CD4-positive, alpha-beta T cell (primary cell): ENCODE results near the gene DCLRE1C. TPM values are rescaled to one million over a fixed set of nuclear protein-coding genes. Genes with fewer than 3 reads are reported as not detected.

ENCODE experiments used
- ATAC-seq: fragments of 200-7000 bp; cut with Tn5 transposase; one replicate; pipeline ENCODE4 v1.10.0; 2022; ENCODE audit warnings: mild to moderate bottlenecking; ENCODE audit not compliant: poor library complexity
- CTCF ChIA-PET: fragments of 350-600 bp; sonication (Branson Sonifier 250); formaldehyde crosslinking; loops from one replicate; lab custom pipeline; 2021; ENCODE audit warnings: antibody characterized with exemption, inconsistent platforms; lab: Charles Lee
- POLR2A ChIA-PET: fragments of 350-600 bp; sonication (Branson Sonifier 250); formaldehyde crosslinking; loops from one replicate; lab custom pipeline; 2021; ENCODE audit warnings: antibody characterized with exemption, inconsistent platforms; lab: Charles Lee
- DNase-seq, 14 experiments: peaks; one replicate each; pipeline ENCODE4 v3.0.0-alpha.2; 2013 to 2020; ENCODE audit warnings: mixed read lengths in 2 of 14
- H3K27ac ChIP-seq, 2 donors: one replicate each; pipeline versions ENCODE4 v1.5.1 to v1.7.0; 2013; ENCODE audit warnings: low read length in 2 of 2, low read depth in 1 of 2, mild to moderate bottlenecking in 1 of 2
- H3K27me3 ChIP-seq, 2 experiments: 1 replicate in 1 of 2; 2 replicates in 1 of 2; pipeline versions ENCODE4 v1.6.1 to v1.7.0; 2013; ENCODE audit warnings: low read length in 2 of 2, control low read depth in 1 of 2, mild to moderate bottlenecking in 1 of 2, moderate library complexity in 1 of 2; ENCODE audit not compliant: insufficient read depth in 2 of 2, control insufficient read depth in 1 of 2
- H3K36me3 ChIP-seq: one replicate; pipeline ENCODE4 v1.6.1; 2013; ENCODE audit warnings: low read length, control low read depth; ENCODE audit not compliant: insufficient read depth
- H3K4me1 ChIP-seq: one replicate; pipeline ENCODE4 v1.6.1; 2013; ENCODE audit warnings: low read length, control low read depth; ENCODE audit not compliant: insufficient read depth
- H3K4me3 ChIP-seq: one replicate; pipeline ENCODE4 v1.5.1; 2013; ENCODE audit warnings: mild to moderate bottlenecking, low read length, moderate library complexity
- H3K9me3 ChIP-seq, 2 experiments: 1 replicate in 1 of 2; 2 replicates in 1 of 2; pipeline versions ENCODE4 v1.6.1 to v1.7.0; 2013; ENCODE audit warnings: low read length in 2 of 2, mild to moderate bottlenecking in 2 of 2, control low read depth in 1 of 2, moderate library complexity in 1 of 2; ENCODE audit not compliant: control insufficient read depth in 1 of 2, insufficient read depth in 1 of 2
- H3K27ac Mint-ChIP-seq: one replicate; pipeline ENCODE4 v1.8.0; 2020; ENCODE audit warnings: mixed read lengths
- H3K27me3 Mint-ChIP-seq: one replicate; pipeline ENCODE4 v1.8.0; 2021; ENCODE audit warnings: mixed read lengths
- H3K36me3 Mint-ChIP-seq: one replicate; pipeline ENCODE4 v1.8.0; 2021; ENCODE audit warnings: low read depth, mixed read lengths
- H3K4me1 Mint-ChIP-seq: one replicate; pipeline ENCODE4 v1.8.0; 2021; ENCODE audit warnings: low read depth, mixed read lengths
- H3K4me3 Mint-ChIP-seq: one replicate; pipeline ENCODE4 v1.8.0; 2020; ENCODE audit warnings: mild to moderate bottlenecking, mixed read lengths
- H3K9me3 Mint-ChIP-seq: one replicate; pipeline ENCODE4 v1.8.0; 2020; ENCODE audit warnings: mixed read lengths
- intact Hi-C, 2 experiments: fragments of 100-400 bp; cut with DNase I in 1 of 2; cut with micrococcal nuclease in 1 of 2; formaldehyde crosslinking; loops; one replicate each; pipeline versions ENCODE4 v1.15.1 to v1.9.0; 2023 to 2025; cut with DNase I, micrococcal nuclease
- total RNA-seq, 174 experiments: library from RNA in 2 of 174; stranded (reverse) in 2 of 174; gene quantifications; one replicate each; pipeline ENCODE4 v1.2.3 and lab custom pipeline; 2021 to 2026
- TF ChIP-seq, protein P1 (sequence below): fragments of 200-600 bp; IDR thresholded peaks from one replicate; pipeline ENCODE4 v1.8.0; 2022; ENCODE audit warnings: antibody characterized with exemption, mild to moderate bottlenecking

Gene DCLRE1C
- total RNA-seq, 2 experiments from 2014 or later, result 11.0 to 15.4 TPM

DNA sequence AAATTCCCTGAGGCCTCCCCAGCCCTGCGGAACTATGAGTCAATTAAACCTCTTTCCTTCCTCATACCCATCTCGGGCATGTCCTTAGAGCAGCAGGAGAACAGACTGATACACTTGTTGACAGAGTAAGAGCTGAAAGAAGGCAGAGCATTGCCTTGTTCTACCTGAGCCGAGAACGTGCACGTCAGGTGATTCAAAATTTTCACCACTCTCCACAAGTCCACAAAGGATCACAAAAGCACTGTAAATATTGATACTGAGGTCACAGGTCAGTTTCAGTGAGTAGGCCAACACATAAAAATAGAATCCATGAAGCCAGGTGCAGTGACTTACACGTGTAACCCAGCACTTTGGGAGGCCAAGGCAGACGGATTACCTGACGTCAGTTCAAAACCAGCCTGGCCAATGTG, 27.8 kb downstream of the DCLRE1C start:
- Histone ChIP-seq H3K4me1 (no peaks in the 10 kb centered on the region), H3K27me3 (no peaks in the 10 kb centered on the region), H3K36me3 (peaks cover 77% of the 10 kb centered on the region), H3K9me3 (no peaks in the 10 kb centered on the region), H3K27ac (no peak overlapping the region), H3K4me3 (no peak overlapping the region)
- Mint-ChIP-seq H3K4me1 (no peaks in the 10 kb centered on the region), H3K27ac (no peak overlapping the region), H3K36me3 (peaks cover 93% of the 10 kb centered on the region), H3K4me3 (no peak overlapping the region), H3K9me3 (no peaks in the 10 kb centered on the region), H3K27me3 (no peaks in the 10 kb centered on the region)
- intact Hi-C loops, result no loop called here
- ChIA-PET CTCF (no interaction called here), POLR2A (no interaction called here)
- TF ChIP-seq, protein P1, sequence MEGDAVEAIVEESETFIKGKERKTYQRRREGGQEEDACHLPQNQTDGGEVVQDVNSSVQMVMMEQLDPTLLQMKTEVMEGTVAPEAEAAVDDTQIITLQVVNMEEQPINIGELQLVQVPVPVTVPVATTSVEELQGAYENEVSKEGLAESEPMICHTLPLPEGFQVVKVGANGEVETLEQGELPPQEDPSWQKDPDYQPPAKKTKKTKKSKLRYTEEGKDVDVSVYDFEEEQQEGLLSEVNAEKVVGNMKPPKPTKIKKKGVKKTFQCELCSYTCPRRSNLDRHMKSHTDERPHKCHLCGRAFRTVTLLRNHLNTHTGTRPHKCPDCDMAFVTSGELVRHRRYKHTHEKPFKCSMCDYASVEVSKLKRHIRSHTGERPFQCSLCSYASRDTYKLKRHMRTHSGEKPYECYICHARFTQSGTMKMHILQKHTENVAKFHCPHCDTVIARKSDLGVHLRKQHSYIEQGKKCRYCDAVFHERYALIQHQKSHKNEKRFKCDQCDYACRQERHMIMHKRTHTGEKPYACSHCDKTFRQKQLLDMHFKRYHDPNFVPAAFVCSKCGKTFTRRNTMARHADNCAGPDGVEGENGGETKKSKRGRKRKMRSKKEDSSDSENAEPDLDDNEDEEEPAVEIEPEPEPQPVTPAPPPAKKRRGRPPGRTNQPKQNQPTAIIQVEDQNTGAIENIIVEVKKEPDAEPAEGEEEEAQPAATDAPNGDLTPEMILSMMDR, result no peak
- ATAC-seq (no peak), DNase-seq (no peak)

GRCh38 chr10:14925268-14925667, 28.6 kb downstream of the DCLRE1C start:
- CTCF ChIA-PET, result interaction anchor here (0.6 kb wide), 1 partner anchor 17 kb away, joined by 3 read pairs; no protein-coding TSS in a partner anchor
- intact Hi-C loops, result no loop called here

GRCh38 chr10:14924013-14924412, 29.9 kb downstream of the DCLRE1C start:
- no peak overlapping the region for H3K27ac Mint-ChIP-seq

More at GRCh38 chr10:14925268-14925667, 28.6 kb downstream of the DCLRE1C start:
- Histone ChIP-seq H3K36me3 (peaks cover 78% of the 10 kb centered on the region), H3K27ac (no peak overlapping the region), H3K9me3 (no peaks in the 10 kb centered on the region), H3K4me3 (no peak overlapping the region), H3K4me1 (no peaks in the 10 kb centered on the region), H3K27me3 (no peaks in the 10 kb centered on the region)
- DNase-seq (no peak), ATAC-seq (no peak)
- H3K27ac Mint-ChIP-seq, result no peak overlapping the region
- no peaks in the 10 kb centered on the region for H3K4me1 Mint-ChIP-seq
- H3K9me3 Mint-ChIP-seq, result no peaks in the 10 kb centered on the region
- TF ChIP-seq, protein P1, result no peak
- POLR2A ChIA-PET, result no interaction called here
- H3K4me3 Mint-ChIP-seq, result no peak overlapping the region
- H3K36me3 Mint-ChIP-seq, result peaks cover 93% of the 10 kb centered on the region
- no peaks in the 10 kb centered on the region for H3K27me3 Mint-ChIP-seq

More at GRCh38 chr10:14924013-14924412, 29.9 kb downstream of the DCLRE1C start:
- no peak for ATAC-seq
- no peak overlapping the region for H3K4me3 Mint-ChIP-seq
- H3K27me3 ChIP-seq, result no peaks in the 10 kb centered on the region
- H3K36me3 ChIP-seq, result peaks cover 84% of the 10 kb centered on the region
- H3K27me3 Mint-ChIP-seq, result no peaks in the 10 kb centered on the region
- H3K27ac ChIP-seq, result no peak overlapping the region
- DNase-seq, result no peak
- H3K4me3 ChIP-seq, result no peak overlapping the region
- H3K9me3 Mint-ChIP-seq, result no peaks in the 10 kb centered on the region
- ChIA-PET CTCF (no interaction called here), POLR2A (no interaction called here)
- no peaks in the 10 kb centered on the region for H3K4me1 Mint-ChIP-seq
- TF ChIP-seq, protein P1, result no peak
- intact Hi-C loops, result no loop called here
- H3K4me1 ChIP-seq, result no peaks in the 10 kb centered on the region
- H3K36me3 Mint-ChIP-seq, result peaks cover 93% of the 10 kb centered on the region
- no peaks in the 10 kb centered on the region for H3K9me3 ChIP-seq
